Stimulated activated CD8-positive, alpha-beta memory T cell treated with anti-CD3 and anti-CD28 coated beads, Interleukin-15, amount 100 ng/mL, for 24 hours (primary cell): ENCODE results near the gene ZNF200.
"Not testable (repeated sequence)": the region's sequence is repeated elsewhere in the genome, so short reads cannot be mapped to it uniquely, and the experiment has no call there.

Experiments
- DNase-seq: peaks from one replicate; pipeline ENCODE4 v3.0.0-alpha.2; 2020; ENCODE audit warnings: low read depth

ZNF200 gene

DNA sequence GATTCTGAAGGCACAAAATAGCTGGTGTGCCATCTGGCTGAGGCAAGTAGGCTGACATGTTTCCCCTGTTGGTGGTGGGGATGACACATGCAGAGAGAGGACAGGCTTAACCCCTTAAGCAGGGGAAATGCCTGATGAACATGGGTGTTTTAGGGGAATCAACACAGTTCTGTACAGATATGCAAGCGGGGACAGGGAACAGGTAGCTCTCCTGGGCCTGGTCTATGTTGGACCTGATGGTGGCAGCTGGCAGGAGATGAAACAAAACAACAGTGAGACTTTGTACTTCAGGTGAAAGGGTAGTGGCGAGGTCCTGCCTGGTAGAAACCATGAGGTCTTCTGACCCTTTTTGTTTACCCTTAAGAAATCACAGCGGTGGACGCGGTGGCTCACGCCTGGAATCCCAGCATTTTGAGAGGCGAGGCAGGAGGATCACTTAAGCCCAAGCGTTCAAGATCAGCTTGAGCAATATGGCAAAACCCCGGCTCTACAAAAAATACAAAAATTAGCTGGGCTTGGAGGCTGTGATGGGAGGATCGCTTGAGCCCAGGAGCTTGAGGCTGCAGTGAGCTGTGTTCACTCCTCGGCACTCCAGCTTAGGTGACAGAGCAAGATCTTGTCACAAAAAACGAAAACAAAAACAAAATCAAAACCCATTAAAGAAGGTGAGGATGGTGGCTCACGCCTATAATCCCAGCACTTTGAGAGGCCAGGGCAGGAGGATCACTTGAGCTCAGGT lies 36.5 kb downstream of the ZNF200 start:
- no peak for DNase-seq

DNA sequence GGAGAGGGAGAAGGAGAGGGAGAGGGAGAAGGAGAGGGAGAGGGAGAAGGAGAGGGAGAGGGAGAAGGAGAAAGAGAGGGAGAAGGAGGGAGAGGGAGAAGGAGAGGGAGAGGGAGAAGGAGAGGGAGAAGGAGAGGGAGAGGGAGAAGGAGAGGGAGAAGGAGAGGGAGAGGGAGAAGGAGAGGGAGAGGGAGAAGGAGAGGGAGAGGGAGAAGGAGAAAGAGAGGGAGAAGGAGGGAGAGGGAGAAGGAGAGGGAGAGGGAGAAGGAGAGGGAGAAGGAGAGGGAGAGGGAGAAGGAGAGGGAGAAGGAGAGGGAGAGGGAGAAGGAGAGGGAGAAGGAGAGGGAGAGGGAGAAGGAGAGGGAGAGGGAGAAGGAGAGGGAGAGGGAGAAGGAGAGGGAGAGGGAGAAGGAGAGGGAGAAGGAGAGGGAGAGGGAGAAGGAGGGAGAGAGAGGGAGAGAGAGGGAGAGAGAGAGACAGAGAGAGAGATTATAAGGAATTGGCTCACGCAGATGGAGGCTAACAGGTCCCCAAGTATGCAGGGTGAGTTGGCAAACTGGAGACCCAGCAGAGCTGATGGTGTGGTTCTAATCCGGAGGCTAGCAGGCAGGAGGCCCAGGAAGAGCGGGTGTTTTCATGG lies 37.1 kb downstream of the ZNF200 start:
- DNase-seq, result not testable (repeated sequence)

DNA sequence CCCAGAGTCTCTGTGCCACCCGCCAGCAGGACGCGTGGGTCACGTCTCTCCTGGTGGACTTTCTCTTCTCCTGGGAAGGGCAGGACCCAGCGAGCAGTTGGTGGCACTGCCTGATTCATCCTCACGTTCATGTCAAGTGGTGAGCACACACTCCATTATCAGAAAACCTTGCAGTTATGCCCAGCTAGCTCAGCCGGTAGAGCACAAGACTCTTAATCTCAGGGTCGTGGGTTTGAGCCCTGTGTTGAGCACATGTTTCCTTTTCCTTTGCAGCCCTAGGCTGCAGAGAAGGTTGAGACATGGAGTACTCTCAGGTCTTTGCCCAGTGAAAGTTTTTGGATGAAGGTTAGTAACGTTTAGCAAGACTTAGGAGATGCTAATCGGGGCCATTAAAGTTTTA lies 39.0 kb downstream of the ZNF200 start:
- no peak for DNase-seq

DNA sequence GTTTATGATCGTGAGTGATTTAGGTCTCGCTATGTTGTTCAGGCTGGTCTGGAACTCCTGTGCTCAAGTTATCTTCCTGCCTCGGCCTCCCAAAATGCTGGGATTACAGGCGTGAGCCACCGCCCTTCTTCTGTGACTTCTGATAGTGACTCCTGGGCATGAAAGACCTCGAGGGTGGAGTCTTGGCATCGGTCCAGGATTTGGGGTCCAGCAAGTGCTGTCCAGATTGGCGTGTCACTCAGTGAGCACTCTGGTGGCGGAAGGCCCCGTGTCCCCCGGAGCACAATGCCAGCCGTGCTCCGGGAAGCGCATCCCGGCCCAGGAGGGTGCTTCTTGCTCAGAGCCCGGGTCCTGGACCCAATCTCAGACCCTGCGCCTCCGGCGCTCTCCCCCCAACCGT lies 40.2 kb downstream of the ZNF200 start:
- DNase-seq, result no peak

DNA sequence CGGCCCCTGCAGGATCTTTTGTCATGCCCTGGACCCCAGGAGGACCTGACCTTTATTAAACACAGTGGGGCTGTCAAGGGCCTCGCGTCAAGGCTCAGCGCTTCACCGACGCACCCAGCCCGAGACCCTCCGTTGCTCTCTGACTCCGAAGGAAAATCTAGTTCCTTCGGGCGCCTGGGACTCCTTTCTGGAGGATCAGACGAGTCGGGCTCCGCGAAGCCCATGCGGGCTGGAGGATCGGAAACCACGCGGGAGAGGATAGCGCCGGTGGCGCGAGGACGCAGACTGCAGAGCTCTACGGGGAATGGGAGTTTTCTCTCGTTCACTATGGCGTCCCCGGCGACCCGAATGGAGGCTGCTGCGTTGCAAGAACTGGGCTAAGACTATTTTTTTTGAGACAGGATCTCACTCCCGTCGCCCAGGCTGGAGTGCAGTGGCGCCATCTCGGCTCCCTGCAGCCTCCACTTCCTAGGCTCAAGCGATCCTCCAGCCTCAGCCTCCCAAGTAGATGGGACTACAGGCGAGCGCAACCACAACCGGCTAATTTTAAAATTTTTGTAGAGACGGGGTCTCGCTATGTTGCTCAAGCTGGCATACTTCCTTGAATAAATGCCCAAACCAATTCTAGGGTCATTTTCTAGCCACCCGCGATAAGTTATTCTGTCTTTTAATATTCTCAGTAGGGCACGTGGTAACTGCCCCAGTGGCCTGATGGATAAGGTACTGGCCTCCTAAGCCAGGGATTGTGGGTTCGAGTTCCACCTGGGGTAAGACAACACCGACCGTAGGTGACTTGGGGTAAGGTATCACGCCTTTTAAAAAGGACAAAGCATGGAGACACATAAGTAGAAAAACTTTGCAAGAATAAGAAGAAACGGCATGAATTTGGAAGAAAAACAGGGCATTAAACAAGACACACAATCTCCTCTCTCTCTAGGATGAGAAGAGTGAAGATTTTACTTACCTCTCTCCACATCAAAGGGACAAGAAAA lies 41.4 kb downstream of the ZNF200 start:
- DNase-seq, result no peak

DNA sequence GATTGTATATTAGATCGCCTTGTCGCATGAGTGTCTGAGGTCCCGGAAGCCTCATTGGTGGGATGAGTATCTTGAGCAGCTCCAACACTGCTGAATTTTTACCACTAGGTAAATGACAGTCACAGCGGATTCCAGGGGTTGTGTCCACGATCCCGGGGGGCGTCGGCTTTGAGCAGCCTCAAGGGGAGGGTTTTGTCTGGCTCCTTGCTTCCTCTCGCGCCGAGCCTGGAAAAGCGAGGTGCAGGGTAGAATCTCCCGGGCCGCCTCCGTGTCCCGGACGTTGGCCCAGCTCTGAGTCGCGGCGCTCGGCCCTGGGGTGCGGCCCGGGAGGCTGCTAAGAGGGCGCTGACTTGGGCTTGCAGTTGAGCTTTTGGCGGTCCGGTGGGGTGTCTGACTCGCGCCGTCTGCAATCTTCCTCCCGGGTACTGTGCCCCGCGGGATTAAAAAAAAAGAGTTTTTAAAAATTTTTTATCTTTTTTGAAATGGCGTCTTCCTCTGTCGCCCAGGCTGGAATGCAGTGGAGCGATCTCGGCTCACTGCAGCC lies 42.4 kb downstream of the ZNF200 start:
- no peak for DNase-seq

DNA sequence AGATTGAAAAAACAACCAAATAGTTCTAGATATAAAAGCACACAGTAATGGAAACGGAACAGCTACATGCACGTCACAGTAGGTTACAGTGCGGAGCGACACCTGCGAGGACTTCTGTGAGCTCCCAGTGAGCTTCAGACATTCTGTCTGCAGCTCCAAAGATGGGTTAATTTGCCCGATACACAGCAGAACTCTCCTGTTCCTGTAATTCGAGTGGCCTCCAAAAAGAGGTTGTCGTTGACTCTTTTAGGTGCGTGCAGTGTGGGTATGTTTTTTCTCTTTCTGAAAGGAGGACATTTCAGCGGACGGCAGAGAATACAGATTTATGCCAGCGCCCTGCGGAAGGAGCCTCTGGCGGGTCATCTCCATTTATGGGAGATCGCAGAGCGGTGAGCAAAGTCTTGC lies 44.0 kb downstream of the ZNF200 start:
- no peak for DNase-seq

DNA sequence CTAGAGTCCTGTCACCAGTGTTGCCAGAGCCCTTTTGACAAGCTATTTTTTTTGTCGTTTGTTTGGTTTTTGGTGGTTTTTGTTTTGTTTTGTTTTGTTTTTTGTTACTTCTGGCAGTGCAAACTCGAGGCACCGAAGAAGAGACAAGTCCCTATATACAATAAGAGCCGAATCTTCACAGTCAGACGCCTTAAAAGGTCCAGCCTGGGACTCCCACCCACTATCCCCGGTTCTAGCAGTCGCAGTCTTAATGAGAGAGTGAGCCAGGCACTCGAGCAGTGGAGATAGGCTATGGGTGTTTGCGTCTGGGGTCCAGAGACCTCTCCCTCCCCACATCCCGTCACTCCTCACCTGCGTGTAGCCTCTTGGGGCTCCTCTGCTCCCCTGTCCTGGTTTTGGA lies 45.1 kb downstream of the ZNF200 start:
- no peak for DNase-seq

DNA sequence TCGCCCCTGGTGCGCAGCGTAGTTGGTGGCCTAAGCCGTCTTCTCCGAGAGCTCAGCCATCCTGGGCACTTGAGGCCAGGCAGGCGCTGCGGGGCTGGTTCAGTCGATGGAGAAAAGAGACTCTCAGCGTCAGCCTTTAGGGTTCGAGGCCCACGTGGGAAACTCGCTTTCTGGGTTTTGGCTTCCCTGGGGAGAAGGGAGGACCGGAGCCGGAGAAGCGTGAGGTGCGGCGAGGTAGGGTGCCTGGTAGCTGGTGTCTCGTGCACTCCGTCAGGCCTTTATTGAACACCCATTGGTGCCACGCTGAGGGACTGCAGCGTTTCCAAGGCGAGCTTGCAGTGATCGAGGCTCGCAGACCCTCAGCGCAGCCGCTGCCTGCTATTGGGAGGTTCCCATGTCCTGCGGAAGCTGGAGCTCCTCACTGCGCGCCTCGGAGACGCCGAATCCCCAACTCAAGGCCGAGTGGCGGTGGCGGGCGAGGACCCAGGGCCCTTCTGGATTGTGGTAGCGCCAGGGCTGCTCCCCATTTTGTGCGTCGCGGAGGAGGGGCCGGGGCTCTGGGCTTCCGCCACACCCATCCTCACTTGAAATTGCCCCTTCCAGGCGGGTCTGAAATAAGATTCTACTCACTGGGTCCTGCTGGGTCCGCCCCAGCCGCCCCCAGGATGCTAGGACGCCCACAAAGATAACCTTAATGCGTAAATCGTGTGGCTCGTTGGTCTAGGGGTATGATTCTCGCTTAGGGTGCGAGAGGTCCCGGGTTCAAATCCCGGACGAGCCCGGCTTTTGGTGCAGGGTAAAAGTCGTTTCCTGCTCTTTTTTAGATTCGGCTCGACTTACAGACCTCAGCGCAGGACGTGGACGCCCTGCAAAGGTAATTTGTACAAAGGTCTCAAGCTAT lies 45.8 kb downstream of the ZNF200 start:
- DNase-seq, result no peak

DNA sequence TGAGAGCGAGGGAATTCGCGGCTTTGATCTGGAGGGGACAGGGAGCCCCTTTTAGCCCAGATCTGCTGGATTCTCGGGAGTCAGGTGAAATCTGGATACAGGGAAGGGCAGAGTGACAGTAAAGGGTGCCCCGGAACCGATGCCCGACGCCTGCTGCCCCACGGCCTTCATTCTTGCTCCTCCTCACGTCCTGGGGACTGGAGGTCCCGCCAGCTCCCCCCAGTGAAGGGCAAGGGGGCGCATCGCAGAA lies 46.4 kb downstream of the ZNF200 start:
- DNase-seq, result no peak

DNA sequence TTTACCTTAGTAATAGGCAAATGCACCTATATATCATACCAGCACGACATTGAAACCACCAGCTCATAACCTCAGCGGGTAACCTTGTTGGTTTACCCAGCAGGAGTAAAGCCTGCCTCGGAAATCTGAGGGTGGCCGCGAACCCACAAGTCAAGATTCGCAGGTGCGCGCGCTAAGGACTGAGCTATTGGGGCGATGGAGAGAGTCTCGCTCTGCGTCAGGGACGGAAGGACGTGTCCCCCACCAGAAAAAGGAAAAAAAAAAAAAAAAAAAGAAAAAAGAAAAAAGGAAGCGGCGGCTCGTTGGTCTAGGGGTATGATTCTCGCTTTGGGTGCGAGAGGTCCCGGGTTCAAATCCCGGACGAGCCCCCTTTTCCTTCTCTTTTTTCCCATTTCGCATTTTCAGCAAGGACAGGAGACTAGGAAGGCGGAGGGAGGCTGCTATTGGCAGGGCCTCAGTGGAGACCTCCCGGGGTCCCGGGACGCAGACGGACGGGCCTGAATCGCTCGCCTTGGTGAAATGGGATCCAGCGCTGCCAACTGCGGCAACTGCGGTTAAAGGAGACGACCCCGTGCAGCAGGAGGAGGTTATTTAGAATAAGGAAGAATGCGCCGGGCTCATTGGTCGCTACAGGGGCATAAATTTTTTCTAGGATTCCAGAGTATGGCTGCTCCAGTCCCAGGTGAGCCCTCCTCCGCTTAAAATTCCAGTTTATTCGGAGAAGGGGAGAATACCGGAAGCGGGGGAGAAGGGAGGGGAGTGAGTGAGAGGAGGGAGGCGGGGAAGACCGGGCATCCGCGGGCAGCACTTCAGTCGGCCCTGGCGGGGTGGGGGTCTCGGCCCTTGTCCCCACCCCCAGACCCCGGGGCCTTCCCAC lies 46.9 kb downstream of the ZNF200 start, which contains the start of gene OR1F1:
OR1F1 (plus strand) TSS at position 407 of the 877 bp plus-strand sequence.
- DNase-seq, result no peak

DNA sequence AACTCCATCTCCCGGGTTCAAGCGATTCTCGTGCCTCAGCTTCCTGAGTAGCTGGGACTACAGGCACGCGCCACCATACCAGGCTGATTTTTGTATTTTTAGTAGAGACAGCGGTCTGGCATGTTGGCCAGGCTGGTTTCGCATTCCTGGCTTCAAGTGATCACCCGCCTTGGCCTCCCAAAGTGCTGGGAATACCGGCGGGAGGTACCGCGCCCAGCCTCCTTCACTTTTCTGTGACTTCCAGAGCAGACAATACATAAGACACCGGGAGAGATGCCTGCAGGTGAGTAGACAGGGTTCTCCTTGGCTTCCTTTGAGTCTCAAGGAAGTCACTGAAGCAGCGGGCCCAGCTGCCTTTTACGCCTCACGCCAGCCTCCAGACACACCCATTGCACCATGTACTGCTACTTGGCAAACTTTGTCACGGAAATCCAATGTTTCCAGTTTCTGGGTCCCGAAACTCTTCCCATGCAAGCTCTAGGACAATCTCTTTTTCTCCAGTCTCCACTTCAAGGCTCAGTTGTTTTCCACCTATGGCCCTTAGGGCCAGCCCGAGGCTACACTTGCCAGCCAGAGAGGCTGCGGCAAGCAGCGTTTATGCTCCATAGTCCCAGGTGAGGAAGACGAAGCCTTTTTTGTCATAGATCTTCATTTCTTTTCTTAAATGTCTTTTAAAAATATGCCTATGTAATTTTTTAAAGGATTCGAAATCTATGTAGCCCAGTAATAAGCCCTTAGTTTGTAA lies 47.8 kb downstream of the ZNF200 start:
- no peak for DNase-seq

DNA sequence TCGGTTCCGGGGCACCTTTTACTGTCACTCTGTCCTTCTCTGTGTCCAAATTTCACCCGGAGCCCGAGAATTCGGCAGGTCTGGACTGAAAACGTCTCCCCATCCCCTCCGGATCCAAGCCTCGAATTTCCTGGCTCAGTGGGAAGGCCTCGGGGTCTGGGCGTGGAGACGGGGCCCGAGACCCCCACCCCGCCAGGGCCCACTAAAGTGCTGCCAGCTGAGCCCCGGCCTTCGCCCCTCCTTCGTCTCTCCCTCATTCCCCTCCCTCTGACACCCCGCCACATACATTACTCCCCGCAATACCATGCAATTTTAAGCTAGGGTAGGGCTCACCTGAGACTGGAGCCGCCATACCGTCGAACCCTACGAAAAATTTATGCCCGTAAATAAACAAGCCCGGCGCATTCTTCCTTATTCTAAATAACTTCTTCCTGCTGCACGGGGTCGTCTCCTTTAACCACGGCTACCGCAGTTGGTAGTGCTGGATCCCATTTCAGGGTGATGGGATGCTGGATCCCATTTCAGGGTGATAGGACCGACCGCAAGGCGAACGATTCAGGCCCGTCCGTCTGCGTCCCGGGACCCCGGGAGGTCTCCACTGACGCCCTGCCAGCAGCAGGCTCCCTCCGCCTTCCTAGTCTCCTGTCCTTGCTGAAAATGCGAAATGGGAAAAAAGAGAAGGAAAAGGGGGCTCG lies 51.4 kb downstream of the ZNF200 start:
- DNase-seq, result no peak

DNA sequence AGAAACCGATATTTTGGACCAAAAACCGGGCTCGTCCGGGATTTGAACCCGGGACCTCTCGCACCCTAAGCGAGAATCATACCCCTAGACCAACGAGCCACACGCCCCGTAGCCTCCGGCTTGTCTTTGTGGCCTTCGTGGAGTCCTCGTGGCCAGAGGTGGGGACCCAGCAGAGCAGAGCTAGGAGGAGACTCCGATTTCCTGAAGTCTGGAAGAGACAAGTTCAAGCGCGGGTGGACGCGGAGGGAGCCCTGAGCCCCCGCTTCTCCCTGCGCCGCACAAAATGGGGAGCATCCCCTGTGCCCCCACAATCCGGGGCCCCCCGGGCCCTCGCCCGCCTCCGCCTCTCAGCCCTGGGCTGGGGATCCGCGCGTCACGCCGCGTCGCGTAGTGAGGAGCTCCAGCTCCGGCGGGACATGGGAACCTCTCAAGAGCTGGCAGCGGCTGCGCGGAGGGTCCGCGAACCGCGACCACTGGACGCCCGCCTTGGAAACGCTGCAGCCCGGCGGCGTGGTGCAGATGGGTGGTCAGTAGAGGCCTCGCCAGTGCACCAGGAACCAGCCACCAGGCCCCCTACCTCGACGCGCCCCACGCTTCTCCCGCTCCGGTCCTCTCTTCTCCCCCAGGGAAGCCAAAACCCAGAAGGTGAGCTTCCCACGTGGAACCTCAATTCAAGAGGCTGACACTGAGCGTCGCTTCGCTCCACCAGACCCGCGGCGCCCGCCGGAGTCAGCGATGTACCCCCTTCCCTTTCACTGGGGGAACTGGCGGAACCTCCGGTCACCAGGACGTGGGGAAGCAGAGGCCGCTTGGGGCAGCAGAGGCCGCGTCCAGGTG lies 52.1 kb downstream of the ZNF200 start:
- DNase-seq, result peak; percentile 71

DNA sequence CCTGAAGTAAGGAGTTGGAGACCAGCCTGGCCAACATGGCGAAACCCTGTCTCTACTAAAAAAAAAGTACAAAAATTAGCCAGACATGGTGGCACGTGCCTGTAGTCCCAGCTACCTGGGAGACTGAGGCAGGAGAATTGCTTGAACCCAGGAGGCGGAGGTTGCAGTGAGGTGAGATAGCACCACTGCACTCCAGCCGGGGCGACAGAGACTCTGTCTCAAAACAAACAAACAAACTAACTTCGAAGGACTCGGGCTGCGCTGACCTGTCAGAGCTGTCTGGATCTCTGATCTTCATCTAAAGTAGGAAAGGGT lies 52.7 kb downstream of the ZNF200 start:
- DNase-seq, result not testable (repeated sequence)

DNA sequence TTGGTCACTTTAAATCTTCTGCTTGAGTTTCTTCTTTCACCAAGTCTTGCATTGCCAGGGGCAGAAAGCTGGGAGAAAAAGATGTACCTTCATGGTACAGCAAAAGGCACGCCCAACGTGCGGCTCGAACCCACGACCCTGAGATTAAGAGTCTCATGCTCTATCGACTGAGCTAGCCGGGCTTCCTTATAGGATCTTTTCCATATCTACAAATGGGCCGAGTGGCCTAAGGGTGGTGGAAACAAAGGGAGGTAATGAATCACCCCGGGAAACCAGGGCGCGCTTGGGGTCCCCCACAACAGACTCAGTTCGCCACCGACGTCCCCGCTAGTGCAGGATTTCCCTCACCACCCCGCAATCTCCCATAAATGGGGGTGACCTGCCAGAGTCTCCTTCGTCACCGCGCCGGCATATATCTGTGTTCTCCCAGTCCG lies 54.5 kb downstream of the ZNF200 start:
- DNase-seq, result no peak

DNA sequence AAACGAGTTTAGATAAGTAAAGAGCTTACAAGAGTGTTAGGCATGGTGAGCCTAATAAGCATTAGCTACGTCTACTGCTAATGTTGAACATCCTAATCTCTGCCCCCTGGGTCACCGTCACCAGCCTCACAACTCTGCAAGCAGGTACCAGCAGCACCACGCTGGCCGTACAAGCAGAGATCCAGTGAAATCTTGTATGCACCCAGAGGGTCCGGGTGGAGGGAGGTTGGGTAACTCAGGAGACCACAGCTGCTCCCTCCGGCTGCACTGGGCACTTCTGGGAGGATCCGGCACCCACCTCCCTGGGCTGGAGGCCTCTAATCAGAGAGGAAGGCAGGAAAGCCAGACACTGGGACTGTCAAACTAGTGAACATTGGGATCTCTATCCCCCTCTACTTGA lies 55.3 kb downstream of the ZNF200 start:
- no peak for DNase-seq
